Astrocyte (in vitro differentiated cells and primary cell): ENCODE results near the gene C9orf85.

ENCODE experiments used
- CTCF ChIP-seq: IDR thresholded peaks from 2 replicates; pipeline ENCODE4 v1.5.1; 2011; ENCODE audit warnings: low read depth, mild to moderate bottlenecking, inconsistent platforms, low read length, moderate library complexity; ENCODE audit not compliant: insufficient read depth
- EZH2 ChIP-seq: IDR thresholded peaks from 2 replicates; pipeline ENCODE4 v1.6.1; 2012; ENCODE audit warnings: mild to moderate bottlenecking, low read length, inconsistent platforms; ENCODE audit not compliant: insufficient read depth

- TF ChIP-seq CTCF (no peak), EZH2 (no peak)
Observed at GRCh38 chr9:71875345-71875744, 36.1 kb upstream of the C9orf85 start.
